NB4 (cell line): ENCODE data around the gene ARHGAP15.

ENCODE experiments used
- MYC ChIP-seq: IDR thresholded peaks from 2 replicates; pipeline ENCODE4 v1.6.1; 2011; ENCODE audit warnings: low read depth, low read length
- POLR2A ChIP-seq: IDR thresholded peaks from 2 replicates; pipeline ENCODE4 v1.6.1; 2011; ENCODE audit warnings: mild to moderate bottlenecking; ENCODE audit not compliant: insufficient read length; ENCODE audit errors: extremely low read depth
- TF ChIP-seq, protein P1 (sequence below): IDR thresholded peaks from one replicate; pipeline ENCODE4 v1.5.1; 2012; ENCODE audit warnings: low read depth, low read length
- TF ChIP-seq, protein P2 (sequence below): IDR thresholded peaks from 2 replicates; pipeline ENCODE4 v1.6.1; 2011; ENCODE audit warnings: low read depth, low read length

DNA sequence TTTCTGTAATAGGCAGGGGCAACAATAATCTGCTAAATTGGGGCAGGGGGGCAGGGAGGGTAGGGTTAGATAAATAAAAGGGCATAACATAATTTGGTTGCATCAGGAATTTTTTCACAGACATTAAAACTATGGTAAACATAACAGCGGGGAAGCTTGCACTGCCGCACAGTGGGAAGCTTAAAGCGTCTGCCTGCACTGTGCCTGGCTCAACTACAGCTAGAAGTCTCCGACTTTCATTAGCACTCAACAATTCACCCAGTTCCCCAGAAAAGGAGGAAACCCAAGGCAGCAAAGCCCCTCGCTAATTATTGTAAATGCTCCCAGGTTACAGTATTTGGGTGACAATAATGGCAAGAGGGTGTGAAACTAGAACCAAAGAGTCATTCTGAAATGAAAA, 562.9 kb downstream of the ARHGAP15 start:
- TF ChIP-seq, protein P1, sequence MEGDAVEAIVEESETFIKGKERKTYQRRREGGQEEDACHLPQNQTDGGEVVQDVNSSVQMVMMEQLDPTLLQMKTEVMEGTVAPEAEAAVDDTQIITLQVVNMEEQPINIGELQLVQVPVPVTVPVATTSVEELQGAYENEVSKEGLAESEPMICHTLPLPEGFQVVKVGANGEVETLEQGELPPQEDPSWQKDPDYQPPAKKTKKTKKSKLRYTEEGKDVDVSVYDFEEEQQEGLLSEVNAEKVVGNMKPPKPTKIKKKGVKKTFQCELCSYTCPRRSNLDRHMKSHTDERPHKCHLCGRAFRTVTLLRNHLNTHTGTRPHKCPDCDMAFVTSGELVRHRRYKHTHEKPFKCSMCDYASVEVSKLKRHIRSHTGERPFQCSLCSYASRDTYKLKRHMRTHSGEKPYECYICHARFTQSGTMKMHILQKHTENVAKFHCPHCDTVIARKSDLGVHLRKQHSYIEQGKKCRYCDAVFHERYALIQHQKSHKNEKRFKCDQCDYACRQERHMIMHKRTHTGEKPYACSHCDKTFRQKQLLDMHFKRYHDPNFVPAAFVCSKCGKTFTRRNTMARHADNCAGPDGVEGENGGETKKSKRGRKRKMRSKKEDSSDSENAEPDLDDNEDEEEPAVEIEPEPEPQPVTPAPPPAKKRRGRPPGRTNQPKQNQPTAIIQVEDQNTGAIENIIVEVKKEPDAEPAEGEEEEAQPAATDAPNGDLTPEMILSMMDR = no peak
- TF ChIP-seq POLR2A = no peak
- TF ChIP-seq, protein P2, sequence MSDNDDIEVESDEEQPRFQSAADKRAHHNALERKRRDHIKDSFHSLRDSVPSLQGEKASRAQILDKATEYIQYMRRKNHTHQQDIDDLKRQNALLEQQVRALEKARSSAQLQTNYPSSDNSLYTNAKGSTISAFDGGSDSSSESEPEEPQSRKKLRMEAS = no peak
- TF ChIP-seq MYC = no peak
